OCI-M2 (cell line): ENCODE measurements around the gene AUTS2.

Source experiments
- DNase-seq: peaks from one replicate; lab custom pipeline; 2025; ENCODE audit not compliant: unreplicated experiment; lab: John Stamatoyannopoulos, UW

The AUTS2 gene

GRCh38 chr7:70016044-70016770 lies 417.9 kb downstream of the AUTS2 start:
- no peak for DNase-seq

GRCh38 chr7:70017357-70017756 lies 419.1 kb downstream of the AUTS2 start:
- no peak for DNase-seq

DNA sequence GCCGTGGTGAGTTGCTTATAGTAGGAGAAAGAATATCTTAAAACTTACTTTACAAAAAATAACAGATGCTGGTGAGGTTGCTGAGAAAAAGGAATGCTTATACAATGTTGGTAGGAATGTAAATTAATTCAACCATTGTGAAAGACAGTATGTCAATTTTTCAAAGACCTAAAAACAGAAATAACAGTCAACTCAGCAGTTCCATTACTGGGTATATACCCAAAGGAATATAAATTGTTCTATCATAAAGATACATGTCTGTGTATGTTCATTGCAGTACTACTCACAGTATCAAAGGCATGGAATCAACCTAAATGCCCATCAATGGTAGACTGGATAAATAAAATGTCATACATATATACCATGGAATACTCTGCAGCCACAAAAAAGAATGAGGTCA lies 420.4 kb downstream of the AUTS2 start:
- DNase-seq = no peak

- DNase-seq = no peak
Observed at GRCh38 chr7:70027867-70028266, 429.6 kb downstream of the AUTS2 start.

GRCh38 chr7:70028620-70029019 lies 430.3 kb downstream of the AUTS2 start:
- no peak for DNase-seq

GRCh38 chr7:70029993-70030392 lies 431.7 kb downstream of the AUTS2 start:
- DNase-seq = no peak

DNA sequence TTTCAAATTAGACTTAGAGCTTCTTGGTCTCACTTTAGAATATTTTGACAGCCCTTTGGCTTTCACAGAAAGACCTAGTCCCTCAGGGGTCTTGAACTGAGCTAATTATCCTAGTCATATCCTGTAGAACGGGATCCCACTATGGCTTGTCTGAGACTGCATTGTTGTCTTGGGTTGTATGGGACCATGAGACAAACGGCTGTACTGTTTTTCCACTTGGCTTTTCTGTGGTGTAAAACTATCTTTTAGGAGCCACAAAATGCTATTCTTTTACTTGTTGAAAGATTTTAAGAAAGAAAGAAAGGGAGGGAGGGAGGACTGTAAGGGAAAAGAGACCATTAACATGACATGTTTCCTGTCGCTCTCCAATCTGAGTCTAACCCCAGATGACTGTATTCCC lies 432.5 kb downstream of the AUTS2 start:
- no peak for DNase-seq

- DNase-seq = no peak
Observed at GRCh38 chr7:70031245-70031644, 433.0 kb downstream of the AUTS2 start.

- no peak for DNase-seq
Observed at GRCh38 chr7:70032649-70033048, 434.4 kb downstream of the AUTS2 start.

DNA sequence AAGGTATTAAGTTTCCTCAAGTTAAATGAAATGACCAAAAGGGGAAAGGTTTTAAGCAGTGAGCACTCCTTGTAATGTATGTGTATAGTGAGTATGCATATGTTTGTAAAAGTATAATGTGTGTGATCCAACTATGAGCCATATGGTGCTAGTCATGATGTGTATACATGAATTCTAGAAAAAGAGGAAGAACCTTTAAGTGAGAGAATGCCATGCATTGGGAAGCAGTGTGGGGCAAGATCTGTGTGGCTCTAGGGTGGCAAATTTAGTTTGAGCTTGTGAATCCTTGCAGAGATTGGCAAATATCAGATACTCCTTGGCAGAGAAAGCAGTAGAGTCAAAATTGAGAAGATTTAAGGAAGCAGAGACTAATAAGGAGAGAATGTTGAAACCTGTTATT lies 435.0 kb downstream of the AUTS2 start:
- no peak for DNase-seq

DNA sequence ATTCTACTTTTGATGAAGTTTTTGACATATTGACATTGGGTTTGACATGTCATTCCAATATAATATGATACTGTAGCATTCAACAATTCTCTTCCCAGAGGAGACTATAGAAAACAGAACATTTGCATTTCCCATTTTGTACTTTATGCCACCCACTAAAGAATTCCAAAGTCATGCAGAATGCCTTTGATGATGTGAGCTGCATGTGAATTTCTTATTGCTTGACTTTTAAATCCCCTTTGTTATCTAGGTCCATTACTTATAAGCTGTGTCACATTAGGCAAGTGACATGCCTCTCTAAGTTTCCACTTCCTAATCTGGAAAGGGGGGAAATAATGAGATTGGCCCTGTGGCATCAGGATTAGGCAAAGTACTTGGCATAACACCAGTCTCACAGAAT lies 436.7 kb downstream of the AUTS2 start:
- no peak for DNase-seq

- DNase-seq = no peak
Observed at GRCh38 chr7:70035519-70035918, 437.2 kb downstream of the AUTS2 start.

DNA sequence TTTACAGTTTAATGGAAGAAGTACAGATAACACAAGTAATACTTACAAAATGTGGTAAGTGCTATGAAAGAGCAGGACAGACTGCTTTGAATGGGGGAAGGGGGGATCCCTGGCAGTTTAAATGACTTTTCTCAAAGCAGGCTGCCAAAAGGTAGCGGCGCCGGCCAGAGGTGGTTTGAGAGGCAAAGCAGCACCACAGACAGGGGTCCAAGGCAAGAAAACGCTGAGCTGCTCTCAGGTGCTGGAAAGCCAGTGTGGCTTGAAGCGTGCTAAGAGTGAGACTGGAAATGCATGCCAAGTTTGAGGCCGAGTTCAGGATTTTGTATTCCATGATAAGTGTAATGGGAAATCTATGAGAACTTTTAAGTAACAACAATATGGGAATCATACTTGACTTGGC lies 437.7 kb downstream of the AUTS2 start:
- DNase-seq = no peak

GRCh38 chr7:70036695-70037094 lies 438.4 kb downstream of the AUTS2 start:
- DNase-seq = no peak

- DNase-seq = no peak
Observed at GRCh38 chr7:70037171-70037933, 439.1 kb downstream of the AUTS2 start.

DNA sequence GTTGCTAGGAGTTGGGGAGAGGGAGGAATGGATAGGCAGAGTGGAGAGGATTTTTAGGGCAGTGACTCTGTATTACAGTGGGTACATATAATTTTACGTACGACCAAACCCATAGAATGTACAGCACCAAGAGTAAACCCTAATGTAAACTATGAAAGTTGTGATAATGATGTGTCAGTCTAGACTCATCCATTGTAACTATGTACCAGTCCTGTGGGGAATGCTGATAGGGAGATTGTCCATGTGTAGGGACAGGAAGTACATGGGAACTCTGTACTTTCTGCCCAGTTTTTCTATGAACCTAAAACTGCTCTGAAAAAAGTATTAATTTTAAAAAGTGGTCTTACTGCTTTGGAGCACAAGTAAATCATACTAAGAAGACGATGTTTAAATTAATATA lies 441.8 kb downstream of the AUTS2 start:
- DNase-seq = no peak

DNA sequence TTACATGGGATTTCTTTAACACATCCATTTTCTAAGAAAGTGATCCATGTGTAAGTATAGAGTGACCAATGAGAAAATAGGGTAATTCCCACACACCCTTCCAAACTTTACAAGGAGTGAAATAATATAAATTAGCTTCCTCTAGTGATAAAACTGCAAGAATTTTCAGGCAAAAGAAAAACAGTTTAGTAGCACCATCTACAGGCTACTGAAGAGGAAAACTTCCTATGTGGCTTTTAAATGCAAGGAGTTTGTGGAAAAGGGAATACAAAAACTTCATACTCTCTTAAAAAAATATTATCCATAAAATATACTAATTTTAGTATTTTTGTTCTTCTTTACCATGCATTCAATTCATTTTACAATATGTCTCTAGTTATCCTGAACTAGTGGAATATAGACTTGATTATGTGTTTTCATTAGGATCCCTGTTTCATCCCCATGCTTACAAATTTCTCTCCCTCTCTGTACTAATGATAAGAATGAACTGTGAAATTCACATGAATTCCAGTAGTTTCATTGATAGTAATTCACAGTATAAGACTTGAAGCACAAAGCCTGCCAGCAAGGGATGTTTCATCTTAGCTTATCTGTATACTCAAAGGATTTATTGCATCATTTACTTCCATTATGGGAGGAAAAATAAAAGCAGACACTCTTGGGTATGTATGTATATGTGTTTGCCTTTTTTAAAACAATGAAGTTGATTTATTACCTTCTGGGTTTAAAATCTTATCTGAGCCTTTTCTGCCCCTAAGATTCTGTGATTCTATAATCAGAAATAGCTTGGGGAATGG lies 442.9 kb downstream of the AUTS2 start:
- DNase-seq = no peak

GRCh38 chr7:70042533-70042932 lies 444.3 kb downstream of the AUTS2 start:
- no peak for DNase-seq

- DNase-seq = no peak
Observed at GRCh38 chr7:70043015-70043538, 444.8 kb downstream of the AUTS2 start.

- no peak for DNase-seq
Observed at GRCh38 chr7:70044064-70044463, 445.8 kb downstream of the AUTS2 start.

- no peak for DNase-seq
Observed at GRCh38 chr7:70044525-70044924, 446.2 kb downstream of the AUTS2 start.

- DNase-seq = no peak
Observed at GRCh38 chr7:70044981-70045380, 446.7 kb downstream of the AUTS2 start.
